SH-SY5Y (cell line): Measurements from ENCODE around the gene HSD17B3.

Source experiments
- GATA2 ChIP-seq: IDR thresholded peaks from 2 replicates; pipeline ENCODE4 v1.6.1; 2011; ENCODE audit warnings: mild to moderate bottlenecking, low read depth, low read length
- GATA3 ChIP-seq: IDR thresholded peaks from 2 replicates; pipeline ENCODE4 v1.6.1; 2011; ENCODE audit warnings: low read depth, mild to moderate bottlenecking, low read length, moderate library complexity

- TF ChIP-seq GATA3 (no peak), GATA2 (no peak)
Observed at GRCh38 chr9:96294159-96294545, 7.8 kb downstream of the HSD17B3 start.
